Activated T-cell treated with anti-CD3 and anti-CD28 coated beads, Interleukin-2, amount 50 U/mL, for 72 hours (primary cell): Measurements from ENCODE around the gene PDAP1. TPM values are rescaled to one million over a fixed set of nuclear protein-coding genes. Genes with fewer than 3 reads are reported as not detected.

ENCODE experiments used
- ATAC-seq, 2 donors: fragments of 150-1000 bp; cut with Tn5 transposase; replicated peaks in 1 of 2; 2 replicates each; pipeline ENCODE4 v1.10.0; 2021; ENCODE audit warnings: moderate library complexity in 2 of 2, mild to moderate bottlenecking in 1 of 2
- DNase-seq, 2 donors: peaks; one replicate each; pipeline ENCODE4 v3.0.0; 2021 to 2022; ENCODE audit warnings: mixed read lengths in 1 of 2
- H3K27ac Mint-ChIP-seq: one replicate; pipeline ENCODE4 v1.8.0; 2022; ENCODE audit warnings: mild to moderate bottlenecking, moderate library complexity, mixed read lengths
- H3K27me3 Mint-ChIP-seq: one replicate; pipeline ENCODE4 v1.8.0; 2022; ENCODE audit warnings: low read depth, mixed read lengths
- H3K36me3 Mint-ChIP-seq, 2 donors: one replicate each; pipeline ENCODE4 v1.8.0; 2022; ENCODE audit warnings: mixed read lengths in 2 of 2, mild to moderate bottlenecking in 1 of 2; ENCODE audit not compliant: insufficient read depth in 2 of 2
- H3K4me1 Mint-ChIP-seq: one replicate; pipeline ENCODE4 v1.8.0; 2022; ENCODE audit warnings: low read depth, mixed read lengths
- H3K4me3 Mint-ChIP-seq, 2 donors: one replicate each; pipeline ENCODE4 v1.8.0; 2022; ENCODE audit warnings: mild to moderate bottlenecking in 2 of 2, mixed read lengths in 2 of 2, moderate library complexity in 2 of 2
- H3K9me3 Mint-ChIP-seq, 2 donors: one replicate each; pipeline ENCODE4 v1.8.0; 2022; ENCODE audit warnings: mixed read lengths in 2 of 2
- total RNA-seq, 2 donors: library from RNA; stranded (reverse); gene quantifications; one replicate each; pipeline ENCODE4 v1.2.3, GENCODE V29; 2022

The PDAP1 gene
- total RNA-seq = 100 to 1,000 TPM in 1 of 2 donors, 10 to 100 TPM in 1; 95.0 to 108 TPM

- DNase-seq (peak; percentile 90 to 95), ATAC-seq (peak; percentile 88 to 89)
- Mint-ChIP-seq H3K27me3 (no peaks in the 10 kb centered on the region), H3K4me1 (peaks cover 52% of the 10 kb centered on the region), H3K36me3 (peaks cover 22 to 27% of the 10 kb centered on the region in 2 donors), H3K27ac (peak within 1 kb of the TSS; percentile 94), H3K9me3 (no peaks in the 10 kb centered on the region), H3K4me3 (peak within 1 kb of the TSS; percentile 95)
Observed at GRCh38 chr7:99408379-99409191, at the start of gene PDAP1, which contains the start of gene BUD31. Gene PDAP1, minus strand, starts transcription at chr7:99408597. Its CDS starts 49 bp downstream, at chr7:99408548. Gene BUD31, plus strand, starts transcription at chr7:99408969. Its CDS starts 2,124 bp downstream, at chr7:99411093.

GRCh38 chr7:99457650-99458493 lies 49.5 kb upstream of the PDAP1 start:
- H3K9me3 Mint-ChIP-seq = no peaks in the 10 kb centered on the region
- H3K27me3 Mint-ChIP-seq = no peaks in the 10 kb centered on the region
- H3K27ac Mint-ChIP-seq = no peak overlapping the region
- H3K4me1 Mint-ChIP-seq = peaks cover 30% of the 10 kb centered on the region
- peaks cover 2 to 14% of the 10 kb centered on the region in 2 donors for H3K36me3 Mint-ChIP-seq
- H3K4me3 Mint-ChIP-seq = no peak overlapping the region
- DNase-seq (no peak), ATAC-seq (no peak)

- H3K27ac Mint-ChIP-seq = no peak overlapping the region
- no peaks in the 10 kb centered on the region for H3K9me3 Mint-ChIP-seq
- peaks cover 24% of the 10 kb centered on the region for H3K4me1 Mint-ChIP-seq
- no peak for ATAC-seq
- peaks cover 1 to 13% of the 10 kb centered on the region in 2 donors for H3K36me3 Mint-ChIP-seq
- no peak overlapping the region for H3K4me3 Mint-ChIP-seq
- no peak for DNase-seq
- H3K27me3 Mint-ChIP-seq = no peaks in the 10 kb centered on the region
Observed at GRCh38 chr7:99457050-99457649, 48.8 kb upstream of the PDAP1 start.

- Mint-ChIP-seq H3K9me3 (no peaks in the 10 kb centered on the region), H3K27ac (no peak overlapping the region), H3K4me3 (no peak overlapping the region), H3K27me3 (no peaks in the 10 kb centered on the region), H3K36me3 (peaks cover 1 to 13% of the 10 kb centered on the region in 2 donors), H3K4me1 (peaks cover 24% of the 10 kb centered on the region)
- ATAC-seq (no peak), DNase-seq (no peak)
Observed at GRCh38 chr7:99456288-99456687, 47.9 kb upstream of the PDAP1 start.

GRCh38 chr7:99455874-99456273 lies 47.5 kb upstream of the PDAP1 start:
- H3K9me3 Mint-ChIP-seq = no peaks in the 10 kb centered on the region
- H3K4me1 Mint-ChIP-seq = peaks cover 23% of the 10 kb centered on the region
- H3K27me3 Mint-ChIP-seq = no peaks in the 10 kb centered on the region
- no peak overlapping the region for H3K4me3 Mint-ChIP-seq
- DNase-seq (no peak), ATAC-seq (no peak)
- peaks cover 1 to 16% of the 10 kb centered on the region in 2 donors for H3K36me3 Mint-ChIP-seq
- H3K27ac Mint-ChIP-seq = no peak overlapping the region

- peaks cover 1 to 19% of the 10 kb centered on the region in 2 donors for H3K36me3 Mint-ChIP-seq
- no peaks in the 10 kb centered on the region for H3K9me3 Mint-ChIP-seq
- no peaks in the 10 kb centered on the region for H3K4me1 Mint-ChIP-seq
- DNase-seq (no peak), ATAC-seq (no peak)
- H3K4me3 Mint-ChIP-seq = no peak overlapping the region
- H3K27me3 Mint-ChIP-seq = no peaks in the 10 kb centered on the region
- no peak overlapping the region for H3K27ac Mint-ChIP-seq
Observed at GRCh38 chr7:99453105-99453504, 44.7 kb upstream of the PDAP1 start.

GRCh38 chr7:99452541-99452940 lies 44.1 kb upstream of the PDAP1 start:
- H3K27ac Mint-ChIP-seq = no peak overlapping the region
- ATAC-seq = no peak
- H3K4me1 Mint-ChIP-seq = no peaks in the 10 kb centered on the region
- H3K36me3 Mint-ChIP-seq = peaks cover 1 to 22% of the 10 kb centered on the region in 2 donors
- no peak overlapping the region for H3K4me3 Mint-ChIP-seq
- DNase-seq = no peak
- H3K9me3 Mint-ChIP-seq = no peaks in the 10 kb centered on the region
- H3K27me3 Mint-ChIP-seq = no peaks in the 10 kb centered on the region

GRCh38 chr7:99451936-99452335 lies 43.5 kb upstream of the PDAP1 start:
- no peak overlapping the region for H3K4me3 Mint-ChIP-seq
- peaks cover 1 to 18% of the 10 kb centered on the region in 2 donors for H3K36me3 Mint-ChIP-seq
- DNase-seq (no peak), ATAC-seq (no peak)
- H3K27ac Mint-ChIP-seq = no peak overlapping the region
- H3K9me3 Mint-ChIP-seq = no peaks in the 10 kb centered on the region
- H3K4me1 Mint-ChIP-seq = no peaks in the 10 kb centered on the region
- H3K27me3 Mint-ChIP-seq = no peaks in the 10 kb centered on the region

- DNase-seq (no peak), ATAC-seq (no peak)
- Mint-ChIP-seq H3K36me3 (peaks cover 1 to 29% of the 10 kb centered on the region in 2 donors), H3K27ac (no peak overlapping the region), H3K9me3 (no peaks in the 10 kb centered on the region), H3K4me3 (no peak overlapping the region), H3K4me1 (no peaks in the 10 kb centered on the region), H3K27me3 (no peaks in the 10 kb centered on the region)
Observed at GRCh38 chr7:99449326-99449725, 40.9 kb upstream of the PDAP1 start.

GRCh38 chr7:99448855-99449254 lies 40.5 kb upstream of the PDAP1 start:
- Mint-ChIP-seq H3K27me3 (no peaks in the 10 kb centered on the region), H3K9me3 (no peaks in the 10 kb centered on the region), H3K4me1 (no peaks in the 10 kb centered on the region), H3K36me3 (peaks cover 3 to 31% of the 10 kb centered on the region in 2 donors), H3K27ac (no peak overlapping the region), H3K4me3 (no peak overlapping the region)
- DNase-seq (no peak), ATAC-seq (no peak)

GRCh38 chr7:99447943-99448342 lies 39.5 kb upstream of the PDAP1 start:
- H3K4me3 Mint-ChIP-seq = no peak overlapping the region
- ATAC-seq (no peak), DNase-seq (no peak)
- peaks cover 5% of the 10 kb centered on the region for H3K4me1 Mint-ChIP-seq
- H3K9me3 Mint-ChIP-seq = no peaks in the 10 kb centered on the region
- no peaks in the 10 kb centered on the region for H3K27me3 Mint-ChIP-seq
- H3K36me3 Mint-ChIP-seq = peaks cover 2 to 35% of the 10 kb centered on the region in 2 donors
- H3K27ac Mint-ChIP-seq = no peak overlapping the region

- Mint-ChIP-seq H3K4me3 (no peak overlapping the region), H3K27me3 (no peaks in the 10 kb centered on the region), H3K36me3 (peaks cover 2 to 35% of the 10 kb centered on the region in 2 donors), H3K4me1 (peaks cover 12% of the 10 kb centered on the region), H3K27ac (no peak overlapping the region), H3K9me3 (no peaks in the 10 kb centered on the region)
- ATAC-seq (no peak), DNase-seq (no peak)
Observed at GRCh38 chr7:99446096-99446495, 37.7 kb upstream of the PDAP1 start.

- Mint-ChIP-seq H3K4me3 (peak overlapping the region; percentile 95 to 98), H3K36me3 (peaks cover 8 to 22% of the 10 kb centered on the region in 2 donors), H3K27me3 (no peaks in the 10 kb centered on the region), H3K27ac (peak overlapping the region; percentile 99), H3K4me1 (peaks cover 43% of the 10 kb centered on the region), H3K9me3 (no peaks in the 10 kb centered on the region)
- ATAC-seq (no peak), DNase-seq (no peak)
Observed at GRCh38 chr7:99440195-99440594, 31.8 kb upstream of the PDAP1 start.
